Suppressor macrophage (primary cell): Measurements from ENCODE around the gene CA14.
"Not testable (repeated sequence)": the region's sequence is repeated elsewhere in the genome, so short reads cannot be mapped to it uniquely, and the experiment has no call there.

Experiments used
- DNase-seq, 4 experiments: peaks; one replicate each; pipeline ENCODE4 v3.0.0-alpha.2; 2020 to 2022
- total RNA-seq, 17 experiments: gene quantifications; one replicate each; lab custom pipeline; 2026; ENCODE audit warnings: mixed read lengths in 6 of 17, inconsistent platforms in 3 of 17; lab: John Stamatoyannopoulos, UW

CA14 gene
- total RNA-seq = 0 to 2.0 (median 0) reads per million in 17 experiments

DNA sequence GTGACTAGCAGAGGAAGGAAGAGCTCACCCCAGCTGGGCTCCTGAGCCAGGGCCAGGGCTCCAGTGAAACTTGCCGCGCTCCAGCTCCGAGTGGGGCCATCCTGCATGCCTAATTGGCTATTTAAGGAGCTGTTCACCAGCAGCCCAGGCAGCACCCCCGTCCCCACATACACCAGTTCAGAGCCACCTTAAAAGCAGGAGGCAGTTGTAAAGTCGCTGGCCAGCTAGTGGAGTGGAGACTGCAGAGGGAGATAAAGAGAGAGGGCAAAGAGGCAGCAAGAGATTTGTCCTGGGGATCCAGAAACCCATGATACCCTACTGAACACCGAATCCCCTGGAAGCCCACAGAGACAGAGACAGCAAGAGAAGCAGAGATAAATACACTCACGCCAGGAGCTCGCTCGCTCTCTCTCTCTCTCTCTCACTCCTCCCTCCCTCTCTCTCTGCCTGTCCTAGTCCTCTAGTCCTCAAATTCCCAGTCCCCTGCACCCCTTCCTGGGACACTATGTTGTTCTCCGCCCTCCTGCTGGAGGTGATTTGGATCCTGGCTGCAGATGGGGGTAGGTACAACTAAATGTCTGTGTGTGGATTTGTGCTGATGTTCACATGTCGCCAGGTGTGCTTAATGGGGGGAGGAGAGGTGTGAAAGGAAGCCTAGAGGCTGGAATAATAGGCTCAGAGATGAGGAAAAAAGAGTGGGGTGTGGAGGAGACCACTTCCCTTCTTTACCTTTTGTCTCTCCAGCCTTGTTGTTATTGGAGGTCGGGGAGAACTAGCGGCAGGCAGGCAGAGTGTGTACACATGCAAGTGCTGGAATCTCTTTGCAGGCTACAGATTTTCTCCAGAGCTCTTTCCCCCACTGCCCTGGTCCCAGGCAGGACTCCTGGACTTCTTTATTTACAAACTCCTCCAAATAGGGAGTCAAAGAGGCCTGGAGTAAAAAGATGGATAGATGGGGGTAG lies at the start of gene CA14:
TSS of gene CA14 (plus strand) at position 151 of the 962 bp plus-strand sequence. CDS start at position 506, 355 bp downstream.
- DNase-seq = no peak

DNA sequence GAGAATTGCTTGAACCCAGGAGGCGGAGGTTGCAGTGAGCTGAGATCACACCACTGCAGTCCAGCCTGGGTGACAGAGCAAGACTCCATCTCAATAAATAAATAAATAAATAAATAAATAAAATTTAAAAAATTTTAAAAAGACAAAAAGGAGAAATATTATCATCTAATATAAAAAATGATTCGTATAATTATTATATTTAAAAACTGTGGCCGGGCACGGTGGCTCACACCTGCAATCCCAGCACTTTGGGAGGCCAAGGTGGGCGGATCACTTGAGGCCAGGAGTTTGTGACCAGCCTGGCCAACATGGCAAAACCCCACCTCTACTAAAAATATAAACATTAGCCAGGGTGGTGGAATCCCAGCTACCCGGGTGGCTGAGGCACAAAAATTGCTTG lies 49.1 kb upstream of the CA14 start:
- not testable (repeated sequence) for DNase-seq

- no peak for DNase-seq
Measured at GRCh38 chr1:150210091-150210490, 47.5 kb upstream of the CA14 start.

GRCh38 chr1:150210706-150211105 lies 46.9 kb upstream of the CA14 start:
- no peak for DNase-seq

GRCh38 chr1:150212070-150212469 lies 45.5 kb upstream of the CA14 start:
- DNase-seq = no peak

- DNase-seq = peak; percentile 98 to 99 (median 98)
Measured at GRCh38 chr1:150213170-150214098, 44.1 kb upstream of the CA14 start.

GRCh38 chr1:150214099-150214756 lies 43.3 kb upstream of the CA14 start:
- DNase-seq = not testable (repeated sequence)

DNA sequence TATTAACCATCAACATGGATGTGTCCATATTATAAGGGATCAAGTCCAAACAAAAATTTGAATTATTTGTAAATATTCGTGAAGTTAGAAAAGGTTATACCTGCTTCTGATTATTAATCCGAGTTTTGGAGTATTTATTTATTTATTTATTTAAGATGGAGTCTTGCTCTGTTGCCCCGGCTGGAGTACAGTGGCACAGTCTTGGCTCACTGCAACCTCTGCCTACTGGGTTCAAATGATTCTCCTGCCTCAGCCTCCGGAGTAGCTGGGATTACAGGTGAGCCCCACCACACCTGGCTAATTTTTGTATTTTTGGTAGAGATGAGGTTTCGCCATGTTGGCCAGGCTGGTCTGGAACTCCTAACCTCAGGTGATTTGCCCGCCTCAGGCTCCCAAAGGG lies 41.7 kb upstream of the CA14 start:
- not testable (repeated sequence) for DNase-seq

GRCh38 chr1:150221552-150221951 lies 36.0 kb upstream of the CA14 start:
- DNase-seq = peak in 2 of 4 experiments; percentile 20 to 34

DNA sequence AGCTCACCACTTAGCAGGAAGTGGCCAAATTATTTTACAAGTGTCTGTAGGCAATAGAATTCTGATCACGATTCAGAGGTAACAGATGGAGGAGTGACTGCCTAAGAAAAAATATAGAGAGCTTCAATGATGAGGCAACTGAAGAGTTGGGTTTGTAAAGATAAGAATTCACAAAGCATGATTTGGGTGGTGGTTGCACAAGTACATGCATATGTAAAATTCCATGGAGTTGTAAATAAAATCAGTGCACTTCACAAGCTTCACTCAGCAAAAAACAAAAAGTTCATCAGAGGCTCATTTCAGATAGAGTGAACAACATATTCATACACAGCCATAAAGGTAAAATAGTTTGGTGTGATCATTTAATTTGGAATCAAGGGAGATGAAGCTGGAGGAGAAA lies 32.6 kb upstream of the CA14 start:
- DNase-seq = no peak

GRCh38 chr1:150225546-150225945 lies 32.0 kb upstream of the CA14 start:
- peak in 1 of 4 experiments; percentile 5 for DNase-seq

DNA sequence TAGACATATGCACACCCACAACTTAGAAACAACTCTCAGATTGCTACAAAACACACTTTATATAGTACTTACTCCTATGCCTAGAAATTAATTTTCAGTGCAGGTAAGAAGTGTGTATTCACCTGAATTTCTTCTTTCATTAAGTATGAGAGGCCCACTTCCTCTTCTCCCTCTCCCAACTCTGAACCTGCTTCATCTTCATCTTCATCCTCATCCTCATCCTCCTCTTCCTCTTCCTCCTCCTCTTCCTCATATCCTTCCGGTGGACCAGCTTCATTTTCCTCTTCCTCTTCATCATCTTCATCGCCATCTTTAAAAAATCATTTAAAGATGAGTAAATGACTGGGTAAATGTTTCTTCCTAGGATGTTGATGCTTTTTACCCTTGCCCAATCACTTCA lies 31.1 kb upstream of the CA14 start:
- no peak for DNase-seq

GRCh38 chr1:150227228-150227627 lies 30.3 kb upstream of the CA14 start:
- no peak for DNase-seq

- DNase-seq = not testable (repeated sequence)
Measured at GRCh38 chr1:150228246-150228645, 29.3 kb upstream of the CA14 start.

DNA sequence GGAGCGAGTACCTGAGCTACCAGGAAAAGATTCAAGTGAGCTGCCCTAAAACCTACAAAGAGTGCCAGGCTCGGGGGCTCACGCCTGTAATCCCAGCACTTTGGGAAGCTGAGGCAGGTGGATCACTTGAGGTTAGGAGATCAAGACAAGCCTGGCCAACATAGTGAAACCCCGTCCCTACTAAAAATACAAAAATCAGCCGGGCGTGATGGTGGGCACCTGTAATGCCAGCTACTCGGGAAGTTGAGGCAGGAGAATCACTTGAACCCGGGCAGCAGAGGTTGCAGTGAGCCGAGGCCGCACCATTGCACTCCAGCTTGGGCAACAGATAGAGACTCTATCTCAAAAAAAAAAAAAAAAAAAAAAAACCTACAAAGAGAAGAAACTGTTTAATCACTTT lies 24.7 kb upstream of the CA14 start:
- not testable (repeated sequence) for DNase-seq

DNA sequence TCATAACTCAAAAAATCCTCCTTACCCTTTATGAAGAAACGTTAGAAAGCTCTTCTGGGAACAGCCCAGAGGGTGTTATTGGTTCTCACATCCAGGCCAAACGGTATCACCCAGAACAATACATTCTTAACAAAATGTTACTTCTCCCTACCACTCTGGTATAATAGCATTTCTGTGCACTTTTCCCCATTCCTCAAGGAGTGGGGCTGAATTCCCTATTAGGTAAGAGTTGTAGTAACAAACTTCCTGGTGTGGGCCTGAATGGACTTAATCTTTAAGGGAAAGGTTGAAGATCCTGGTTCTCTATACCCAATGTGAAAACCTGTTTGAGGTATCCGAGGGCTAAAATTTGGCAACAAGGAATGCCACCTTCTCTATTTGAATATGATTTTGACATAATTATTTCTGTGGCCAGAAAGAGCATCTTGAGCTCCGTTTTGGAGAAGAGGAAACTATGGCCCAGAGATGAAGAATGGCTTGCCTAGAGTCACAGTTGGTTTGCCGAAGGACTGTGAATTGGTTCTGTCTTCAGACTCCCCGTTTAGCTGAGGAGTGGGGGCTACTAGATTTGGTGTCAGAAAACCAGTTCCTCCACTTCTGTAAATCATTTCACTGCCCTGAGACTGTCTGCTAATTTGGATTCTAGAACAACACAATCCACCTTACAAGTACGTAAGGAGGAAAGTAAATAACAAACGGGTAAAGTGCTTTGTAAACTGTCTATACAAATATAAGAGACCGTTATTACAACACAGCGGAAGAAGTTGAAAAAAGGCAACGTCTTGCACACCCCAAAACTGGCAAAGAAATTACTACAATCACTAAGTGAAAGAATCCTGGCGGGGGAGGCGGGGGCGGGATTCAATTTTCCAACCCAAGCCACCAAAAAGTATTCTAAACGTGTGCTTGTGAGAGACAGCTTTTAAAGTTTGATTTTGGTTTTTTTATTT lies 23.9 kb upstream of the CA14 start:
- DNase-seq = peak in 3 of 4 experiments; percentile 19 to 49 (median 36)

DNA sequence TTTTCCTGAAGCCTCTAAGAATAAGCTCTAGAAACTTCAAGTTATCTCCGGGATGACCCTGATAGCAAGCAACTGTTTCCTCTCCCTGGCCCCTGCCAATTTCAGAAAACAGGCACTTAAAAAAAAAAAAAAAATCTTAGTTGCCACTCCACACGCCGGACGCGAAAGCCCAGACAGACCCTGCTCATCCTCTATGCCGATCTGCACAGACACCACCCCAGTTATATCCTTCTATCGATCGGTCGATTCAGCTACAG lies 23.3 kb upstream of the CA14 start:
- no peak for DNase-seq

DNA sequence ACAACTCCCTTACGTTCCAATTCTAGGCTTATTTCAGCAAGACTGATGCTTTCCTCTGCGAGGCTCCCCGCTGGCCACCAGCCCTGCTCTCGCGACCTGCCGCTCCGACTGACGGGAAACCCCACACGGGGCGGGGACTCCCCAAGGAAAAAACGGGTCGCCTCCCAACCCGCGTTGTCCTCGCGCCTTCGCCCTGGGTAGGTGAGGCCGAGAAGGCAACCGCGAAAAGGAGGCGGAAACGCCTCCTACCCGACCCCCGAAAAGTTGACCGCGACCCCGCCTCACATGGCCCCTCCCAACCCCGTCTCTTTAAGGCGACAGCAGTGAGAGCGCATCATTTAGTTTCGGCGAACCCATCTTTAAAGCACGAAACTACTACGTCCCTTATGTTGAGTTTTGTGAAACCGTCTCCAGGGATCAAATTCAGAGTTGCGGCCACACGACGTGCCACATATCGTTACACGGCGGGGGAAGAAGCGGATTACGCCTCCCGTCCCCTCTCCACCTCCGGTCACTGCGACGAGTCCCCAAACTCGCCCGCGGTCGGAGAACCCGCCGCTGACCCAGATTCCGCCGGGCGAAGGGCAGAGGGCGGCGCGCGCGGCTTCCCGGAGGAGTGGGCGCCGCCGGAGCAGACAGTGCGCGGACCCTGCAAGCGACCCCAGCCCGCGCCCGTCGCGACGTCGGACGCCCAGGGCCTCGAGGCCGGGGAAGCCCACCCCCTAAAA lies 22.8 kb upstream of the CA14 start:
- DNase-seq = peak; percentile 75 to 87 (median 80)

GRCh38 chr1:150235294-150235851 lies 22.2 kb upstream of the CA14 start:
- DNase-seq = peak in 3 of 4 experiments; percentile 5 to 39 (median 29)

DNA sequence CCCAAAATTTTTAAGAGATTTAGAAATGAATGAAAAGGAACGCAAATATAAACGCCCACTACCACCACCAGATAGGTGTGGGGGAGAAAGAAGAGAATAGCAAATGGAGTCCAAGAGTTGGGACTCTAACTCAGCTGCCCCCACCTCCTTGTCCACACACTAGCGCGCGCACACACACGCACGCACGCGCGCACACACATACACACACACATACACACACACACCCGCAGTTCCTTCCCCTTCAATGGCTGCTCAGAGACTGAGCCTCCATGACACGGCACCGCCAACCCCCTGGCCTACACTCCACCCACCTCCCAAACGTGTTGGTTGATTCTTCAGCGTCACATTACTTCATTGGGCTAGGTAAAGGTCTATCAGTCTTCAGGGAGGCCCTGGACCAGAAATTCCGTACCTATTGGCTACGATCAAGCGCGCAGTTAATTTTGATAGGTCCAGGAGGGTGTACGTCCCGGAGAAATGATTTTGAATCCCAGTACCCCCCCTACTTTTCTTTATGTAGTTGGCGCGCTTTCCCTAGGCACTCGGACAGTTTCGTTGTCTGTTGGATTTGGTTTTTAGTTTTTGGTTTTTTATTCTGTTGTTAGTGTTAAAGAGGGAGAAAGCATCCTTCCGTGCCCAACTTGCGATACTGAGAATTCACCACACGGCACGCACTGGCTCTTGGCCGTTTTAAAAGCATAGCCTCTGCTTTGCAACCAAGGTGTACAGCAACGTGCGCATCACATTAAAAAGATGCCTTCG lies 21.5 kb upstream of the CA14 start, which contains the start of gene ANP32E:
TSS of gene ANP32E (minus strand) at position 261 of the 762 bp plus-strand sequence. CDS start 326 bp downstream, outside the sequence.
- DNase-seq = peak; percentile 95 to 99 (median 96)
